ENCODE results near the gene STK33. TPM values are rescaled to one million over a fixed set of nuclear protein-coding genes. Genes with fewer than 3 reads are reported as not detected.

The STK33 gene
- total and polyA plus RNA-seq, 2 donors (not counting 3 experiments of a cell fraction or from before 2014, with no cell fraction given) = 0.63 to 3.4 TPM

DNA sequence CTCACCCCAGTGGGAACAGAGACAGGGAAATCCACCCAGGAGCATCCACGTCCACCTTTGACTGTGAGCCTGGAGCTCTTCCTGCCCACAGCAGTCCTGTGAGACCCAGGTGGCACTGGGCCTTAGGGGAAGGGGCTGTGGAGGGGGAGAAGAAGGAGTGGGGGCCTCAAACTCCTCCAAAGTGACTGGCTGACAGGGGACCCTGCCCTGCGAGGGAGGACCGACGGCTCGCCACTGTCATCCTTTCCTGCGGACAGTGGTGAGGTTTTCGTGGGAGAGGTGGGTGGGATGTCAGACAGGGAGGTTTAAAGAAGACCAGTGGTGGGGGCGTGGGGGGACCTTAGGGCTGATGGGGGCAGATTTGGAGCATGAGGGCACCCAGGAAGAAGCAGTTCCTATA, 237.8 kb downstream of the STK33 start:
- no peak for TF ChIP-seq EZH2 (IDR thresholded peaks at IDR 0.05; ENCODE audit: borderline replicate concordance, low read depth, low read length, severe bottlenecking)
- no peak for TF ChIP-seq POLR2A (IDR thresholded peaks at IDR 0.05; ENCODE audit: low read depth, low read length)
- TF ChIP-seq FOS (IDR thresholded peaks at IDR 0.05; ENCODE audit: borderline replicate concordance, insufficient read depth, low read length) = no peak
- TF ChIP-seq, protein P1, sequence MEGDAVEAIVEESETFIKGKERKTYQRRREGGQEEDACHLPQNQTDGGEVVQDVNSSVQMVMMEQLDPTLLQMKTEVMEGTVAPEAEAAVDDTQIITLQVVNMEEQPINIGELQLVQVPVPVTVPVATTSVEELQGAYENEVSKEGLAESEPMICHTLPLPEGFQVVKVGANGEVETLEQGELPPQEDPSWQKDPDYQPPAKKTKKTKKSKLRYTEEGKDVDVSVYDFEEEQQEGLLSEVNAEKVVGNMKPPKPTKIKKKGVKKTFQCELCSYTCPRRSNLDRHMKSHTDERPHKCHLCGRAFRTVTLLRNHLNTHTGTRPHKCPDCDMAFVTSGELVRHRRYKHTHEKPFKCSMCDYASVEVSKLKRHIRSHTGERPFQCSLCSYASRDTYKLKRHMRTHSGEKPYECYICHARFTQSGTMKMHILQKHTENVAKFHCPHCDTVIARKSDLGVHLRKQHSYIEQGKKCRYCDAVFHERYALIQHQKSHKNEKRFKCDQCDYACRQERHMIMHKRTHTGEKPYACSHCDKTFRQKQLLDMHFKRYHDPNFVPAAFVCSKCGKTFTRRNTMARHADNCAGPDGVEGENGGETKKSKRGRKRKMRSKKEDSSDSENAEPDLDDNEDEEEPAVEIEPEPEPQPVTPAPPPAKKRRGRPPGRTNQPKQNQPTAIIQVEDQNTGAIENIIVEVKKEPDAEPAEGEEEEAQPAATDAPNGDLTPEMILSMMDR (IDR thresholded peaks at IDR 0.05; ENCODE audit: extremely low read depth in 1 of 2, insufficient read depth in 1 of 2, low read depth in 1 of 2, low read length in 2 of 2) = no peak
- TF ChIP-seq JUN (IDR thresholded peaks at IDR 0.05; ENCODE audit: borderline replicate concordance, insufficient read depth, insufficient read length, low read depth) = no peak
- TF ChIP-seq MYC (IDR thresholded peaks at IDR 0.05; ENCODE audit: low read depth, low read length) = no peak
- no peak for TF ChIP-seq MAX (IDR thresholded peaks at IDR 0.05; ENCODE audit: insufficient read depth, insufficient read length)
- TF ChIP-seq POLR2AphosphoS5 (IDR thresholded peaks at IDR 0.05; ENCODE audit: insufficient read depth, low read depth, low read length) = no peak
- no peak for TF ChIP-seq GATA2 (IDR thresholded peaks at IDR 0.05; ENCODE audit: insufficient read depth, insufficient read length, low read depth, low read length)
- H3K79me2 ChIP-seq (ENCODE audit: control insufficient read depth, insufficient read depth, low read length) = no peaks in the 10 kb centered on the region
- H3K4me1 ChIP-seq (ENCODE audit: control insufficient read depth, extremely low read depth, insufficient read depth, low read length) = no peaks in the 10 kb centered on the region
- no peak overlapping the region for H3K4me3 ChIP-seq (replicated peaks in 1 of 3; ENCODE audit: insufficient read depth in 1 of 3, low read depth in 1 of 3, low read length in 3 of 3)
- H3K4me2 ChIP-seq (ENCODE audit: insufficient read depth, low read length) = no peak overlapping the region
- no peaks in the 10 kb centered on the region for H3K36me3 ChIP-seq (ENCODE audit: control insufficient read depth in 2 of 2, extremely low read depth in 1 of 2, insufficient read depth in 2 of 2, low read length in 2 of 2)
- H3K9me1 ChIP-seq (replicated peaks; ENCODE audit: control insufficient read depth, extremely low read depth, insufficient read depth, low read length) = no peaks in the 10 kb centered on the region
- ChIA-PET POLR2A (no interaction called here), CTCF (no interaction called here)
- dilution Hi-C loops (cut with MboI; ENCODE audit: extremely low pct_ligation_motif_present, low sequenced_read_pairs) = no loop called here
- no TSS peak for BruUV-seq (replicated peaks)
- H3K27ac ChIP-seq (ENCODE audit: insufficient read depth, low read depth, low read length) = no peak overlapping the region
- peaks cover 2 to 5% of the 10 kb centered on the region in 2 experiments for H3K27me3 ChIP-seq (ENCODE audit: control insufficient read depth in 2 of 2, insufficient read depth in 2 of 2, low read length in 2 of 2)
- no peak overlapping the region for H2AFZ ChIP-seq (ENCODE audit: low read depth, low read length)
- H3K9ac ChIP-seq (replicated peaks; ENCODE audit: extremely low read depth, insufficient read depth, low read length) = no peak overlapping the region
- no peaks in the 10 kb centered on the region for H4K20me1 ChIP-seq (replicated peaks; ENCODE audit: control insufficient read depth, extremely low read depth, insufficient read depth, low read length)
- DNase-seq (ENCODE audit: low read depth, low spot score) (no peak), FAIRE-seq (no peak)
- intact Hi-C loops (cut with micrococcal nuclease) = no loop called here
- H3K9me3 ChIP-seq (replicated peaks; ENCODE audit: control insufficient read depth, insufficient read depth, low read length) = no peaks in the 10 kb centered on the region
